GM18951 (cell line): ENCODE data around the gene FADS2.
"Not testable (repeated sequence)": the region's sequence is repeated elsewhere in the genome, so short reads cannot be mapped to it uniquely, and the experiment has no call there.

Source experiments
- POLR2A ChIP-seq: IDR thresholded peaks from 4 replicates; pipeline ENCODE4 v1.6.1; 2011; ENCODE audit warnings: mild to moderate bottlenecking; ENCODE audit not compliant: insufficient read length, insufficient read depth; ENCODE audit errors: extremely low read depth
- in situ Hi-C: fragments of 300-500 bp; cut with MboI; formaldehyde crosslinking; loops from one replicate; pipeline ENCODE4 v1.12.0; 2022; ENCODE audit warnings: low sequenced_read_pairs, mixed read lengths, inconsistent platforms; ENCODE audit not compliant: unreplicated experiment

The FADS2 gene

DNA sequence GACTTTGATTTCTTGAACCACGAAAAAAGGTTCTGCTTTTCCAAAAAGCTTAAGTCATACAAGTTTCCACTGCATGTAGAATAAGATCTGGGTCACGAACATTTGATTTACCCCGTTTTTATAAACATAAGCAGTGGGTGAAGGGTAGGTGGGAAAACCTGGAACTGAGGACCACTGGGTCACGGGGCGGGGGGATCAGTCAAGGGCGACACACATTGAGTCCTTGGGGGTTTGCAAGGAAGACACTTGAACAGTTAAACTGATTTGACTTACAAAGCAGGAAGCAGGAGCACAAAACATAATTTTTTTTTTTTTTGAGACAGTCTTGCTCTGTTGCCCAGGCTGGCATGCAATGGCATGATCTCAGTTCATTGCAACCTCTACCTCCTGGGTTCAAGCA lies 52.4 kb downstream of the FADS2 start:
- in situ Hi-C loops = no loop called here
- no peak for TF ChIP-seq POLR2A

- in situ Hi-C loops = no loop called here
- TF ChIP-seq POLR2A = no peak
These were observed 53.3 kb downstream of the FADS2 start for GRCh38 chr11:61881397-61881796.

DNA sequence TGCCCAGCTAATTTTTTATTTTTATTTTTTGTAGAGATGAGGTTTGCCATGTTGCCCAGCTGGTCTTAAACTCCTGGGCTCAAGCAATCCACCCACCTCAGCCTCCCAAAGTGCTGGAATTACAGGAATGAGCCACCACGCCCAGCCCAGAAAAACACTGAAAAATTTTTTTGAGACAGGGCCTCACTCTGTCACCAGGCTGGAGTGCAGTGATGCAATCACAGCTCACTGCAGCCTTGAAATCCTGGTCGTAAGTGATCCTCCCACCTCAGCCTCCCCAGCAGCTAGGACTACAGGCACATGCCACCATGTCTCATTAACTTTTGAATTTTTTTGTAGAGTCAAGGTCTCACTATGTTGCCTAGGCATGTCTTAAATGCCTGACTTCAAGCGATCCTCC lies 54.2 kb downstream of the FADS2 start:
- in situ Hi-C loops = not testable (repeated sequence)

DNA sequence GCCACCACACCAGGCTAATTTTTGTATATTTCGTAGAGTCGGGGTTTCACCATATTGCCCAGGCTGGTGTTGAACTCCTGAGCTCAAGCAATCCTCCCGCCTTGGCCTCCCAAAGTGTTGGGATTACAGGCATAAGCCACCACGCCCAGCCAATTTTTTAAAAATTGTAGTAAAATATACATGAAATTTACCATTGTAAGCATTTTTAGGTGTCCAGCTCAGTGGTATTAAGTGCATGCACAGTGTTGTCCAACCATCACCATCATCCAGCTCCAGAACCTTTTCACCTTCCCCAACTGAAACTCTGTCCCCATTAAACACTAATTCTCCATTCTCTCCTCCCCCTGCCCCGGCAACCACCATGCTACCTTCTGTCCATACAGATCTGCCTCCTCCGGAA lies 54.8 kb downstream of the FADS2 start:
- in situ Hi-C loops = no loop called here
- no peak for TF ChIP-seq POLR2A

- in situ Hi-C loops = no loop called here
- no peak for TF ChIP-seq POLR2A
These were observed 55.2 kb downstream of the FADS2 start for GRCh38 chr11:61883327-61883726.

- in situ Hi-C loops = no loop called here
- TF ChIP-seq POLR2A = no peak
These were observed 55.8 kb downstream of the FADS2 start for GRCh38 chr11:61883947-61884346.

- no peak for TF ChIP-seq POLR2A
- in situ Hi-C loops = no loop called here
These were observed 57.2 kb downstream of the FADS2 start for GRCh38 chr11:61885166-61885778.

- in situ Hi-C loops = no loop called here
- no peak for TF ChIP-seq POLR2A
These were observed 57.9 kb downstream of the FADS2 start for GRCh38 chr11:61885784-61886580.

GRCh38 chr11:61886643-61887042 lies 58.5 kb downstream of the FADS2 start:
- TF ChIP-seq POLR2A = no peak
- in situ Hi-C loops = no loop called here

DNA sequence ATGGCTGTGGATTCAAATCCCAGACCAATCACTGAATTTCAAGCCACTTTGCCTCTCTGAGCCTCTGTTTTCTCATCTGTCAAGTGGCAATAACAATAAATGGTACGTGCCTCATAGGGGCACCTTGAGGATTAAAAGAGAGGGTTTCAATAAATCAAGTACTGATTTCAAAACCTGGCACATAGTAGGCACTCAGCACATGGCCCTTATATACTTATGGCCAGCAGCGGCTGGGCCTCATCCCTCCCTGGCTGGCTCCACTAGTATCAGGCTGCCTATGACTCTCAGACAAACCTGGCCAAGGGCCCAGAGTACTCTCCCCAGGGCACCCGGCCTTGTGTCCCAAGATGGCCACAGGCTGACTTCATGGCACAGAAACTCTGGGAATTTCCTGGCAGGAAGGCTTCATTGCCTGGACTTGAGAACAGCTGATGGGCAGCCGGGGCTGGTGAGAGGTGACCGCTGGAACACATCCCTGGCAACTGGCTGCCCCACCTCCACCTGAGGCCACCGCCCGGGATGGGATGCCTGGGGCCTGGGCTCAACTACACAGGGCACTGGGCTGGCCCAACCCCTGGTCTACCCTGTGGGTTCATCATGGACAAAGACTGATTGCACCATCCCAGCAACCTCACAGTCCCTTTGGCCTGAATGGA lies 59.9 kb downstream of the FADS2 start:
- in situ Hi-C loops = no loop called here
- no peak for TF ChIP-seq POLR2A

GRCh38 chr11:61888590-61888989 lies 60.5 kb downstream of the FADS2 start:
- in situ Hi-C loops = no loop called here

GRCh38 chr11:61889831-61890230 lies 61.7 kb downstream of the FADS2 start:
- TF ChIP-seq POLR2A = no peak
- in situ Hi-C loops = loop anchor here (10.0 kb wide), 1 partner anchor 185 kb away; no protein-coding TSS in a partner anchor

More at GRCh38 chr11:61888590-61888989, 60.5 kb downstream of the FADS2 start:
- TF ChIP-seq POLR2A = no peak

- in situ Hi-C loops = loop anchor here (10.0 kb wide), 1 partner anchor 184 kb away; no protein-coding TSS in a partner anchor
- no peak for TF ChIP-seq POLR2A
These were observed 62.6 kb downstream of the FADS2 start for GRCh38 chr11:61890529-61891330.
